ENCODE measurements around the gene LTB. TPM values are rescaled to one million over a fixed set of nuclear protein-coding genes. Genes with fewer than 3 reads are reported as not detected.

The LTB gene
- total and polyA plus RNA-seq, 2 of the 13 experiments (the other 11 are each of a cell fraction or from before 2014, with no cell fraction given) = 0.09 to 0.22 TPM

GRCh38 chr6:31546339-31546957, 35.8 kb downstream of the LTB start, which contains the start of gene ATP6V1G2 (continued):
- TF ChIP-seq RFXANK (CRISPR knock-in tag; IDR thresholded peaks at IDR 0.05) = no peak; the same call in 1 of the 2 replicates
- no peak for TF ChIP-seq ZMYM2 (CRISPR knock-in tag; IDR thresholded peaks at IDR 0.05)
- TF ChIP-seq, protein P1, sequence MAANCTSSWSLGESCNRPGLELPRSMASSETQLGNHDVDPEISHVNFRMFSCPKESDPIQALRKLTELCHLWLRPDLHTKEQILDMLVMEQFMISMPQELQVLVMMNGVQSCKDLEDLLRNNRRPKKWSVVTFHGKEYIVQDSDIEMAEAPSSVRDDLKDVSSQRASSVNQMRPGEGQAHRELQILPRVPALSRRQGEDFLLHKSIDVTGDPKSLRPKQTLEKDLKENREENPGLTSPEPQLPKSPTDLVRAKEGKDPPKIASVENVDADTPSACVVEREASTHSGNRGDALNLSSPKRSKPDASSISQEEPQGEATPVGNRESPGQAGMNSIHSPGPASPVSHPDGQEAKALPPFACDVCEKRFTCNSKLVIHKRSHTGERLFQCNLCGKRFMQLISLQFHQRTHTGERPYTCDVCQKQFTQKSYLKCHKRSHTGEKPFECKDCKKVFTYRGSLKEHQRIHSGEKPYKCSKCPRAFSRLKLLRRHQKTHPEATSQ (CRISPR knock-in tag; IDR thresholded peaks at IDR 0.05; ENCODE audit: borderline replicate concordance) = no peak
- TF ChIP-seq ZNF614 (CRISPR knock-in tag; IDR thresholded peaks at IDR 0.05; ENCODE audit: borderline replicate concordance) = 0 out of 2 replicates have a peak, but pooled peaks have one; percentile 27
- no peak for TF ChIP-seq RCOR2 (CRISPR knock-in tag; IDR thresholded peaks at IDR 0.05)
- TF ChIP-seq STAG1 (CRISPR knock-in tag; IDR thresholded peaks at IDR 0.05) = peak; percentile 98
- no peak for TF ChIP-seq SP2 (CRISPR knock-in tag; IDR thresholded peaks at IDR 0.05)
- TF ChIP-seq TARDBP (CRISPR knock-in tag; IDR thresholded peaks at IDR 0.05) = peak; percentile 33; the same call in 1 of the 2 replicates
- TF ChIP-seq, protein P2, sequence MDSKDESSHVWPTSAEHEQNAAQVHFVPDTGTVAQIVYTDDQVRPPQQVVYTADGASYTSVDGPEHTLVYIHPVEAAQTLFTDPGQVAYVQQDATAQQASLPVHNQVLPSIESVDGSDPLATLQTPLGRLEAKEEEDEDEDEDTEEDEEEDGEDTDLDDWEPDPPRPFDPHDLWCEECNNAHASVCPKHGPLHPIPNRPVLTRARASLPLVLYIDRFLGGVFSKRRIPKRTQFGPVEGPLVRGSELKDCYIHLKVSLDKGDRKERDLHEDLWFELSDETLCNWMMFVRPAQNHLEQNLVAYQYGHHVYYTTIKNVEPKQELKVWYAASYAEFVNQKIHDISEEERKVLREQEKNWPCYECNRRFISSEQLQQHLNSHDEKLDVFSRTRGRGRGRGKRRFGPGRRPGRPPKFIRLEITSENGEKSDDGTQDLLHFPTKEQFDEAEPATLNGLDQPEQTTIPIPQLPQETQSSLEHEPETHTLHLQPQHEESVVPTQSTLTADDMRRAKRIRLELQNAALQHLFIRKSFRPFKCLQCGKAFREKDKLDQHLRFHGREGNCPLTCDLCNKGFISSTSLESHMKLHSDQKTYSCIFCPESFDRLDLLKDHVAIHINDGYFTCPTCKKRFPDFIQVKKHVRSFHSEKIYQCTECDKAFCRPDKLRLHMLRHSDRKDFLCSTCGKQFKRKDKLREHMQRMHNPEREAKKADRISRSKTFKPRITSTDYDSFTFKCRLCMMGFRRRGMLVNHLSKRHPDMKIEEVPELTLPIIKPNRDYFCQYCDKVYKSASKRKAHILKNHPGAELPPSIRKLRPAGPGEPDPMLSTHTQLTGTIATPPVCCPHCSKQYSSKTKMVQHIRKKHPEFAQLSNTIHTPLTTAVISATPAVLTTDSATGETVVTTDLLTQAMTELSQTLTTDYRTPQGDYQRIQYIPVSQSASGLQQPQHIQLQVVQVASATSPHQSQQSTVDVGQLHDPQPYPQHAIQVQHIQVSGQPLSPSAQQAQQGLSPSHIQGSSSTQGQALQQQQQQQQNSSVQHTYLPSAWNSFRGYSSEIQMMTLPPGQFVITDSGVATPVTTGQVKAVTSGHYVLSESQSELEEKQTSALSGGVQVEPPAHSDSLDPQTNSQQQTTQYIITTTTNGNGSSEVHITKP (CRISPR knock-in tag; IDR thresholded peaks at IDR 0.05; ENCODE audit: low read depth) = peak; percentile 70; the same call in 1 of the 2 replicates
- TF ChIP-seq ZBTB33 (CRISPR knock-in tag; IDR thresholded peaks at IDR 0.05) = peak; percentile 48; the same call in 1 of the 2 replicates
- no peak for TF ChIP-seq ZSCAN30 (CRISPR knock-in tag; IDR thresholded peaks at IDR 0.05)
- TF ChIP-seq ZSCAN25 (CRISPR knock-in tag; IDR thresholded peaks at IDR 0.05) = peak; percentile 89
- TF ChIP-seq, protein P3, sequence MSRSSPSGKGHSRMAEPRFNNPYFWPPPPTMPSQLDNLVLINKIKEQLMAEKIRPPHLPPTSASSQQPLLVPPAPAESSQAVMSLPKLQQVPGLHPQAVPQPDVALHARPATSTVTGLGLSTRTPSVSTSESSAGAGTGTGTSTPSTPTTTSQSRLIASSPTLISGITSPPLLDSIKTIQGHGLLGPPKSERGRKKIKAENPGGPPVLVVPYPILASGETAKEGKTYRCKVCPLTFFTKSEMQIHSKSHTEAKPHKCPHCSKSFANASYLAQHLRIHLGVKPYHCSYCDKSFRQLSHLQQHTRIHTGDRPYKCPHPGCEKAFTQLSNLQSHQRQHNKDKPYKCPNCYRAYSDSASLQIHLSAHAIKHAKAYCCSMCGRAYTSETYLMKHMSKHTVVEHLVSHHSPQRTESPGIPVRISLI (CRISPR knock-in tag; IDR thresholded peaks at IDR 0.05; ENCODE audit: borderline replicate concordance) = peak; percentile 26; the same call in 1 of the 2 replicates
- no peak for TF ChIP-seq ZFP62 (CRISPR knock-in tag; IDR thresholded peaks at IDR 0.05)
- peak; percentile 55; the same call in 1 of the 2 replicates for TF ChIP-seq BHLHE40 (IDR thresholded peaks at IDR 0.05; ENCODE audit: low read length)
- TF ChIP-seq RFXAP (CRISPR knock-in tag; IDR thresholded peaks at IDR 0.05; ENCODE audit: borderline replicate concordance) = no peak; the same call in 1 of the 2 replicates
- no peak for TF ChIP-seq ZBTB8A (CRISPR knock-in tag; IDR thresholded peaks at IDR 0.05; ENCODE audit: borderline replicate concordance, low read depth)
- TF ChIP-seq GPBP1L1 (CRISPR knock-in tag; IDR thresholded peaks at IDR 0.05) = no peak
- TF ChIP-seq ZSCAN12 (CRISPR knock-in tag; IDR thresholded peaks at IDR 0.05) = no peak
